ENCODE measurements around the gene OR2W1. TPM values are rescaled to one million over a fixed set of nuclear protein-coding genes. Genes with fewer than 3 reads are reported as not detected.

The OR2W1 gene
- polyA plus RNA-seq, 1 of the 3 experiments (the other 2 are of a cell fraction), result not detected

DNA sequence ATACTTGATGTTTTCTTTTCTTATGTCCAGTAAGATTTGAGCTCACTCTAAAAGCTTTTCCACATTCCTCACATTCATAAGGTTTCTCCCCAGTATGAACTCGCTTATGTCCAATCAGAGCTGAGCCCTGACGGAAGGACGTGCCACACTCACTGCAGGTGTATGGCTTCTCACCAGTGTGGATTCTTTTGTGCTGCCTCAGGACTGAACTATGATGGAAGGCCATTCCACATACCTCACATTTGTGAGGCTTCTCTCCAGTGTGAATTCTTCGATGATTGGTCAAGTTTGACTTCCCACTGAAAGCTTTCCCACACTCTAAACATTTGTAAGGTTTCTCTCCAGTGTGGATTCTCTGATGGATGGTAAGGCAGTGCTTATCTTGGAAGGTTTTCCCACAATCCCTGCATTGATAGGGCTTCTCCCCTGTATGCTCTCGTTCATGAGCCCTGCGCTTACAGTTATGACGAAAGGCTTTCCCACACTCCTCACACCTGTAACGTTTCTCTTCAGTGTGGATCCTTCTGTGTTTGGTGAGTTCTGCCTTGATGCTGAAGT lies 49.8 kb downstream of the OR2W1 start:
- Histone ChIP-seq H3K4me1 (ENCODE audit: control insufficient read depth in 1 of 2, insufficient read depth in 2 of 2, low read depth in 1 of 2, low read length in 1 of 2) (no peaks in the 10 kb centered on the region), H2AFZ (ENCODE audit: low read depth) (no peak overlapping the region), H3K27me3 (ENCODE audit: insufficient read depth) (peaks cover 7% of the 10 kb centered on the region; the same call in 1 of the 2 replicates), H3K36me3 (replicated peaks in 1 of 2; ENCODE audit: control insufficient read depth in 1 of 2, insufficient read depth in 2 of 2, low read length in 1 of 2) (no peaks in the 10 kb centered on the region), H3F3A (replicated peaks; ENCODE audit: insufficient read depth) (no peaks in the 10 kb centered on the region), H3K9ac (no peak overlapping the region), H3K4me2 (no peak overlapping the region), H3K4me3 (ENCODE audit: low read depth in 2 of 2, low read length in 1 of 2) (no peak overlapping the region), H3K27ac (ENCODE audit: low read depth in 2 of 2, low read length in 1 of 2) (no peak overlapping the region), H3K79me2 (ENCODE audit: insufficient read depth) (no peaks in the 10 kb centered on the region), H3K9me3 (no peaks in the 10 kb centered on the region), H4K20me1 (ENCODE audit: insufficient read depth) (no peaks in the 10 kb centered on the region), H3K9me2 (no peaks in the 10 kb centered on the region)
- ChIA-PET CTCF (interaction anchor here (0.6 kb wide), 1 partner anchor 1098 kb away, joined by 3 read pairs; no protein-coding TSS in a partner anchor), POLR2A (no interaction called here)
- TF ChIP-seq, protein P1, sequence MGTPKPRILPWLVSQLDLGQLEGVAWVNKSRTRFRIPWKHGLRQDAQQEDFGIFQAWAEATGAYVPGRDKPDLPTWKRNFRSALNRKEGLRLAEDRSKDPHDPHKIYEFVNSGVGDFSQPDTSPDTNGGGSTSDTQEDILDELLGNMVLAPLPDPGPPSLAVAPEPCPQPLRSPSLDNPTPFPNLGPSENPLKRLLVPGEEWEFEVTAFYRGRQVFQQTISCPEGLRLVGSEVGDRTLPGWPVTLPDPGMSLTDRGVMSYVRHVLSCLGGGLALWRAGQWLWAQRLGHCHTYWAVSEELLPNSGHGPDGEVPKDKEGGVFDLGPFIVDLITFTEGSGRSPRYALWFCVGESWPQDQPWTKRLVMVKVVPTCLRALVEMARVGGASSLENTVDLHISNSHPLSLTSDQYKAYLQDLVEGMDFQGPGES (IDR thresholded peaks at IDR 0.05; ENCODE audit: low read depth, low read length), result no peak
- TF ChIP-seq SIN3A (IDR thresholded peaks at IDR 0.05; ENCODE audit: borderline replicate concordance, low read depth, low read length), result no peak
- TF ChIP-seq, protein P2, sequence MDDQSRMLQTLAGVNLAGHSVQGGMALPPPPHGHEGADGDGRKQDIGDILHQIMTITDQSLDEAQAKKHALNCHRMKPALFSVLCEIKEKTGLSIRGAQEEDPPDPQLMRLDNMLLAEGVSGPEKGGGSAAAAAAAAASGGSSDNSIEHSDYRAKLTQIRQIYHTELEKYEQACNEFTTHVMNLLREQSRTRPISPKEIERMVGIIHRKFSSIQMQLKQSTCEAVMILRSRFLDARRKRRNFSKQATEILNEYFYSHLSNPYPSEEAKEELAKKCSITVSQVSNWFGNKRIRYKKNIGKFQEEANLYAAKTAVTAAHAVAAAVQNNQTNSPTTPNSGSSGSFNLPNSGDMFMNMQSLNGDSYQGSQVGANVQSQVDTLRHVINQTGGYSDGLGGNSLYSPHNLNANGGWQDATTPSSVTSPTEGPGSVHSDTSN (IDR thresholded peaks at IDR 0.05), result no peak
- TF ChIP-seq POLR2AphosphoS5 (IDR thresholded peaks at IDR 0.05; ENCODE audit: low read depth, low read length), result no peak
- TF ChIP-seq, protein P3, sequence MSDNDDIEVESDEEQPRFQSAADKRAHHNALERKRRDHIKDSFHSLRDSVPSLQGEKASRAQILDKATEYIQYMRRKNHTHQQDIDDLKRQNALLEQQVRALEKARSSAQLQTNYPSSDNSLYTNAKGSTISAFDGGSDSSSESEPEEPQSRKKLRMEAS (IDR thresholded peaks at IDR 0.05; ENCODE audit: low read depth), result no peak
- no peak for TF ChIP-seq RXRA (IDR thresholded peaks at IDR 0.05; ENCODE audit: borderline replicate concordance, low read depth)
- no peak for TF ChIP-seq NFIC (IDR thresholded peaks at IDR 0.05; ENCODE audit: borderline replicate concordance)
- TF ChIP-seq RCOR1 (IDR thresholded peaks at IDR 0.05; ENCODE audit: low read length), result no peak
- TF ChIP-seq, protein P4, sequence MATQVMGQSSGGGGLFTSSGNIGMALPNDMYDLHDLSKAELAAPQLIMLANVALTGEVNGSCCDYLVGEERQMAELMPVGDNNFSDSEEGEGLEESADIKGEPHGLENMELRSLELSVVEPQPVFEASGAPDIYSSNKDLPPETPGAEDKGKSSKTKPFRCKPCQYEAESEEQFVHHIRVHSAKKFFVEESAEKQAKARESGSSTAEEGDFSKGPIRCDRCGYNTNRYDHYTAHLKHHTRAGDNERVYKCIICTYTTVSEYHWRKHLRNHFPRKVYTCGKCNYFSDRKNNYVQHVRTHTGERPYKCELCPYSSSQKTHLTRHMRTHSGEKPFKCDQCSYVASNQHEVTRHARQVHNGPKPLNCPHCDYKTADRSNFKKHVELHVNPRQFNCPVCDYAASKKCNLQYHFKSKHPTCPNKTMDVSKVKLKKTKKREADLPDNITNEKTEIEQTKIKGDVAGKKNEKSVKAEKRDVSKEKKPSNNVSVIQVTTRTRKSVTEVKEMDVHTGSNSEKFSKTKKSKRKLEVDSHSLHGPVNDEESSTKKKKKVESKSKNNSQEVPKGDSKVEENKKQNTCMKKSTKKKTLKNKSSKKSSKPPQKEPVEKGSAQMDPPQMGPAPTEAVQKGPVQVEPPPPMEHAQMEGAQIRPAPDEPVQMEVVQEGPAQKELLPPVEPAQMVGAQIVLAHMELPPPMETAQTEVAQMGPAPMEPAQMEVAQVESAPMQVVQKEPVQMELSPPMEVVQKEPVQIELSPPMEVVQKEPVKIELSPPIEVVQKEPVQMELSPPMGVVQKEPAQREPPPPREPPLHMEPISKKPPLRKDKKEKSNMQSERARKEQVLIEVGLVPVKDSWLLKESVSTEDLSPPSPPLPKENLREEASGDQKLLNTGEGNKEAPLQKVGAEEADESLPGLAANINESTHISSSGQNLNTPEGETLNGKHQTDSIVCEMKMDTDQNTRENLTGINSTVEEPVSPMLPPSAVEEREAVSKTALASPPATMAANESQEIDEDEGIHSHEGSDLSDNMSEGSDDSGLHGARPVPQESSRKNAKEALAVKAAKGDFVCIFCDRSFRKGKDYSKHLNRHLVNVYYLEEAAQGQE (IDR thresholded peaks at IDR 0.05; ENCODE audit: low read depth, low read length), result no peak
- TF ChIP-seq, protein P5, sequence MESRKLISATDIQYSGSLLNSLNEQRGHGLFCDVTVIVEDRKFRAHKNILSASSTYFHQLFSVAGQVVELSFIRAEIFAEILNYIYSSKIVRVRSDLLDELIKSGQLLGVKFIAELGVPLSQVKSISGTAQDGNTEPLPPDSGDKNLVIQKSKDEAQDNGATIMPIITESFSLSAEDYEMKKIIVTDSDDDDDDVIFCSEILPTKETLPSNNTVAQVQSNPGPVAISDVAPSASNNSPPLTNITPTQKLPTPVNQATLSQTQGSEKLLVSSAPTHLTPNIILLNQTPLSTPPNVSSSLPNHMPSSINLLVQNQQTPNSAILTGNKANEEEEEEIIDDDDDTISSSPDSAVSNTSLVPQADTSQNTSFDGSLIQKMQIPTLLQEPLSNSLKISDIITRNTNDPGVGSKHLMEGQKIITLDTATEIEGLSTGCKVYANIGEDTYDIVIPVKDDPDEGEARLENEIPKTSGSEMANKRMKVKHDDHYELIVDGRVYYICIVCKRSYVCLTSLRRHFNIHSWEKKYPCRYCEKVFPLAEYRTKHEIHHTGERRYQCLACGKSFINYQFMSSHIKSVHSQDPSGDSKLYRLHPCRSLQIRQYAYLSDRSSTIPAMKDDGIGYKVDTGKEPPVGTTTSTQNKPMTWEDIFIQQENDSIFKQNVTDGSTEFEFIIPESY (IDR thresholded peaks at IDR 0.05; ENCODE audit: borderline replicate concordance, low read depth), result no peak
- TF ChIP-seq, protein P6, sequence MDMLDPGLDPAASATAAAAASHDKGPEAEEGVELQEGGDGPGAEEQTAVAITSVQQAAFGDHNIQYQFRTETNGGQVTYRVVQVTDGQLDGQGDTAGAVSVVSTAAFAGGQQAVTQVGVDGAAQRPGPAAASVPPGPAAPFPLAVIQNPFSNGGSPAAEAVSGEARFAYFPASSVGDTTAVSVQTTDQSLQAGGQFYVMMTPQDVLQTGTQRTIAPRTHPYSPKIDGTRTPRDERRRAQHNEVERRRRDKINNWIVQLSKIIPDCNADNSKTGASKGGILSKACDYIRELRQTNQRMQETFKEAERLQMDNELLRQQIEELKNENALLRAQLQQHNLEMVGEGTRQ (IDR thresholded peaks at IDR 0.05; ENCODE audit: borderline replicate concordance, low read depth, low read length), result no peak
- no peak for DNase-seq
- WGBS (ENCODE audit: low lambda C conversion rate), result 64% methylated on average over 8 of the region's 8 CpGs

Other genes with a start within 250 kb of the OR2W1 start
- gene TRIM27, start 121.2 kb downstream of the OR2W1 start, polyA plus RNA-seq (2012; rRNA removed), result 43.8 and 67.4 TPM in 2 replicates
- 0.16 and 0.21 TPM in 2 replicates for gene ZNF311, start 39.9 kb downstream of the OR2W1 start, polyA plus RNA-seq (2012; rRNA removed)
- not detected in 2 replicates for gene OR2B3, start 42.1 kb upstream of the OR2W1 start, polyA plus RNA-seq (2012; rRNA removed)
- not detected in 2 replicates for gene OR2J1, start 54.3 kb upstream of the OR2W1 start, polyA plus RNA-seq (2012; rRNA removed)
- gene OR2J3, start 62.9 kb upstream of the OR2W1 start, polyA plus RNA-seq (2012; rRNA removed), result not detected in 2 replicates
- gene OR2J2, start 125.7 kb upstream of the OR2W1 start, polyA plus RNA-seq (2012; rRNA removed), result not detected in 2 replicates